GM19468 (cell line): ENCODE measurements around the gene GDPD2.

ENCODE experiments used
- ATAC-seq: cut with Tn5 transposase; IDR thresholded peaks from one replicate; pipeline ENCODE4 v1.9.1; 2021; ENCODE audit warnings: mild to moderate bottlenecking, moderate library complexity, moderate number of reproducible peaks; ENCODE audit not compliant: unreplicated experiment; ENCODE audit errors: extremely low read depth

The GDPD2 gene

GRCh38 chrX:70468709-70469108 lies 45.6 kb downstream of the GDPD2 start:
- ATAC-seq: no peak

- peak; percentile 51 for ATAC-seq
Measured at GRCh38 chrX:70470850-70471289, 47.8 kb downstream of the GDPD2 start.

- no peak for ATAC-seq
Measured at GRCh38 chrX:70476166-70476933, 53.2 kb downstream of the GDPD2 start.

- no peak for ATAC-seq
Measured at GRCh38 chrX:70476934-70477733, 54.0 kb downstream of the GDPD2 start.

- no peak for ATAC-seq
Measured at GRCh38 chrX:70477734-70478075, 54.6 kb downstream of the GDPD2 start.

- ATAC-seq: no peak
Measured at GRCh38 chrX:70478526-70479245, 55.6 kb downstream of the GDPD2 start.

- ATAC-seq: no peak
Measured at GRCh38 chrX:70479247-70479921, 56.3 kb downstream of the GDPD2 start.

GRCh38 chrX:70479922-70480659 lies 57.0 kb downstream of the GDPD2 start:
- no peak for ATAC-seq

GRCh38 chrX:70480660-70481018 lies 57.5 kb downstream of the GDPD2 start:
- ATAC-seq: no peak

GRCh38 chrX:70481471-70482270 lies 58.6 kb downstream of the GDPD2 start:
- ATAC-seq: no peak

GRCh38 chrX:70482300-70482699 lies 59.2 kb downstream of the GDPD2 start:
- ATAC-seq: no peak
